Kidney (tissue), 14 donors: ENCODE results near the gene SHISAL1. TPM values are rescaled to one million over a fixed set of nuclear protein-coding genes. Genes with fewer than 3 reads are reported as not detected.
A peak's percentile ranks its signal among the peaks of the same experiment; 100 is the strongest.

Experiments used
- DNase-seq, 5 donors: peaks; one replicate each; pipeline ENCODE4 v3.0.0-alpha.2; 2013 to 2020
- FAIRE-seq: peaks from 2 replicates; lab custom pipeline; 2012; peaks lifted over from hg19 to GRCh38; lab: Jason Lieb, UNC
- H3K27ac ChIP-seq, 2 donors: one replicate each; pipeline ENCODE4 v1.7.0; 2013; ENCODE audit warnings: low read depth in 2 of 2, low read length in 2 of 2, inconsistent platforms in 1 of 2
- H3K27me3 ChIP-seq: one replicate; pipeline ENCODE4 v1.7.1; 2013; ENCODE audit warnings: low read length, inconsistent platforms; ENCODE audit not compliant: control insufficient read depth, insufficient read depth
- H3K36me3 ChIP-seq, 3 donors: one replicate each; pipeline versions ENCODE4 v1.7.0 to v1.7.1; 2013; ENCODE audit warnings: low read length in 3 of 3, control low read depth in 1 of 3, inconsistent platforms in 1 of 3; ENCODE audit not compliant: insufficient read depth in 3 of 3, control insufficient read depth in 2 of 3
- H3K4me1 ChIP-seq, 3 donors: one replicate each; pipeline versions ENCODE4 v1.7.0 to v1.7.1; 2013; ENCODE audit warnings: low read length in 3 of 3, inconsistent platforms in 1 of 3, low read depth in 1 of 3; ENCODE audit not compliant: control insufficient read depth in 2 of 3, insufficient read depth in 2 of 3
- H3K4me3 ChIP-seq, 3 donors: one replicate each; pipeline versions ENCODE4 v1.7.0 to v1.8.1; 2013; ENCODE audit warnings: low read length in 3 of 3, control low read depth in 1 of 3, inconsistent platforms in 1 of 3
- H3K9ac ChIP-seq, 3 donors: one replicate each; pipeline versions ENCODE4 v1.7.0 to v1.7.1; 2013; ENCODE audit warnings: low read length in 3 of 3, control low read depth in 1 of 3, inconsistent platforms in 1 of 3
- H3K9me3 ChIP-seq, 3 donors: one replicate each; pipeline versions ENCODE4 v1.7.0 to v1.7.1; 2013; ENCODE audit warnings: low read length in 3 of 3, control low read depth in 1 of 3, inconsistent platforms in 1 of 3; ENCODE audit not compliant: control insufficient read depth in 2 of 3, insufficient read depth in 1 of 3
- intact Hi-C: fragments of 100-400 bp; cut with DNase I; formaldehyde crosslinking; loops from one replicate; pipeline ENCODE4 v1.11.1; 2022
- polyA plus RNA-seq: library from polyadenylated mRNA; stranded (reverse); fragments of 350-450 nt; fragmentation: Illumina TruSeq; extraction: RNeasy Lipid Tissue Mini Kit (QIAGEN cat#74804); gene quantifications from one replicate; pipeline ENCODE4 v1.2.3, GENCODE V29; 2014; ENCODE audit warnings: low read depth, low replicate concordance; ENCODE audit not compliant: insufficient read depth
- total RNA-seq: library from RNA; stranded (reverse); fragmentation: NEBNext Ultra II Directional; extraction: Animal tissue kit (Norgen Biotek cat#: 25700); gene quantifications from one replicate; pipeline ENCODE4 v1.2.1, GENCODE V29; 2021
- TF ChIP-seq, protein P1 (sequence below): IDR thresholded peaks from 3 replicates; pipeline ENCODE4 v1.5.1; 2012; ENCODE audit warnings: mild to moderate bottlenecking, moderate library complexity, borderline replicate concordance; ENCODE audit not compliant: insufficient read depth; ENCODE audit errors: extremely low read depth
- donor health status: control.
- donor health status: control.
- donor health status: control.
- donor health status: control.
- donor health status: control.
- donor health status: DM: yes; HTN: yes; CAD: no.
- donor health status: Normal renal cell carcinoma (clear cell type).

Gene SHISAL1
- total and polyA plus RNA-seq, 2 donors from 2014 or later = 0.04 to 1.1 TPM

DNA sequence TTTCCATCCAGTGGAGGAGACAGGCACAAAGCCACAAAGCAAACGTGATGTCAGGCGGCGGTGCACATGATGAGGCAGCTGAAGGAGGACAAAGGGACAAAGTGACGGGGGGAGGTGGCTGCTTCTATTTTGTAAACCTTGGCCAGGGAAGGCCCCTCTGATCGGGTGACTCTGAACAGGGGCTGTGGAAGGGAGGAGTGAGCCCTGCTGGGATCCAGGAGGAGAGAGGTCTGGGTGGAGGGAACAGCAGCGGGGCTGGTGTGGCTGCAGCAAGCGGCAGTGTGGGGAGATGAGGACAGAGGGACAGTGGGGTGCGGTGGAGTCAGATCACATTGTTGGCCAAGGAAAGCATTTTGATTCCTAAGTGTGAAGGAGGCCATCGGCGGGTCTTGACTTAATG, 36.7 kb downstream of the SHISAL1 start:
- TF ChIP-seq, protein P1, sequence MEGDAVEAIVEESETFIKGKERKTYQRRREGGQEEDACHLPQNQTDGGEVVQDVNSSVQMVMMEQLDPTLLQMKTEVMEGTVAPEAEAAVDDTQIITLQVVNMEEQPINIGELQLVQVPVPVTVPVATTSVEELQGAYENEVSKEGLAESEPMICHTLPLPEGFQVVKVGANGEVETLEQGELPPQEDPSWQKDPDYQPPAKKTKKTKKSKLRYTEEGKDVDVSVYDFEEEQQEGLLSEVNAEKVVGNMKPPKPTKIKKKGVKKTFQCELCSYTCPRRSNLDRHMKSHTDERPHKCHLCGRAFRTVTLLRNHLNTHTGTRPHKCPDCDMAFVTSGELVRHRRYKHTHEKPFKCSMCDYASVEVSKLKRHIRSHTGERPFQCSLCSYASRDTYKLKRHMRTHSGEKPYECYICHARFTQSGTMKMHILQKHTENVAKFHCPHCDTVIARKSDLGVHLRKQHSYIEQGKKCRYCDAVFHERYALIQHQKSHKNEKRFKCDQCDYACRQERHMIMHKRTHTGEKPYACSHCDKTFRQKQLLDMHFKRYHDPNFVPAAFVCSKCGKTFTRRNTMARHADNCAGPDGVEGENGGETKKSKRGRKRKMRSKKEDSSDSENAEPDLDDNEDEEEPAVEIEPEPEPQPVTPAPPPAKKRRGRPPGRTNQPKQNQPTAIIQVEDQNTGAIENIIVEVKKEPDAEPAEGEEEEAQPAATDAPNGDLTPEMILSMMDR = no peak
- Histone ChIP-seq H3K9me3 (no peaks in the 10 kb centered on the region), H3K4me3 (no peak overlapping the region), H3K4me1 (no peaks in the 10 kb centered on the region), H3K9ac (no peak overlapping the region), H3K27me3 (no peaks in the 10 kb centered on the region), H3K36me3 (no peaks in the 10 kb centered on the region), H3K27ac (no peak overlapping the region)
- intact Hi-C loops = no loop called here
- DNase-seq (peak in 2 of 5 donors; percentile 31 to 38), FAIRE-seq (no peak)

DNA sequence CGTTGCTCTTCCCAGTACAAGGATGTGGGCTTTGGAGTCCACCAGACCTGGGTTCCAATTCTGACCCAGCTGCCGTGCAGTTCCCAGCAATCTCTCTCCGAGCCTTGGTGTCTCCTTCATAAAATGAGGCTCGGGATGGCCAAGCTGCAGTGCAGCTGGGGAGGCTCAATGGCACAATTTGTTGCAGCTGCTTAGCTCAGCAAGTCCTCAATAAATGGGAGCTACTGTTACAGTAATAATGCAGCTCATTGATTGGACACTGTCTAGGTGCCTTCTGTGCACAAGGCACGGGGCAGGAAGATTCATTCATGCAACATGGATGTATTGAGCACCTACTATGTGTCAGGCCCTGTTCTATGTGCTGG, 37.1 kb downstream of the SHISAL1 start:
- H3K27me3 ChIP-seq = no peaks in the 10 kb centered on the region
- no peaks in the 10 kb centered on the region for H3K36me3 ChIP-seq
- H3K4me1 ChIP-seq = no peaks in the 10 kb centered on the region
- H3K9ac ChIP-seq = no peak overlapping the region
- H3K4me3 ChIP-seq = no peak overlapping the region
- no peaks in the 10 kb centered on the region for H3K9me3 ChIP-seq
- FAIRE-seq (no peak), DNase-seq (peak in 1 of 5 donors; percentile 10)
- TF ChIP-seq, protein P1 = no peak
- intact Hi-C loops = no loop called here
- no peak overlapping the region for H3K27ac ChIP-seq

DNA sequence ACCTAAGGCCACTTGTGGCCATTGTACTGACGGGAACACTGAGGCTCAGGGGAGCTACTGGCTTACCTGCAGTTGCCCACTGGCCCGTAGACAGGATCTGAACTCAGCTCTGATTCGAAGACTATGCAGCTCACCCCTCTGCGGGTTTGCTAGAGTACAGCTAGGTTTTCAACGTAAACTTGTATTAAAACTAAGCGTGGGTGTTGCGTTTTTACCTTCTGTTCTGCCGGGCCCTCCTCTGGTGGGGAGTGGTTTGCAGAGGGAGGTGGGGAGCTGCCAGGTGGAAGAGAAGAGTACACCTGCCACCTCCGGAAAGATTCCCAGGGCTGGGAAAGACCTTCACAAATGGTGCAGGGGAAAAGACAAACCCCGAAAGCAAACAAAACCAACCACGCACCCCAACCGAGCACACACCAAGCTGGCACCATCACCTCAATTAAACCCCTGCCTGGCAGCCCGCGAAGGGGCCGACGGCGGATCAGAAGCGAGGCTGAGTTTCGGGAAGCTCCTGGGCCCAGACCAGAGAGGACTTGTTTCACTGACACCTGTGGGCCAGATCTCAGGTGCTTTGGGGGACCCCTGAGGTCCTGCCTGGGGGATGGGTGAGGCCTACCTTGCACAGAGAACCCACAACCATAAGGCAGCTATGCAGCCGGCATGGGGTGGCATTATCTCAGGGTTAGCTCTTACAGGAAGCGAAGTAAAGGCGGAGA, 37.7 kb downstream of the SHISAL1 start:
- no peak for FAIRE-seq
- Histone ChIP-seq H3K4me3 (no peak overlapping the region), H3K4me1 (no peaks in the 10 kb centered on the region), H3K9ac (no peak overlapping the region), H3K9me3 (no peaks in the 10 kb centered on the region), H3K36me3 (no peaks in the 10 kb centered on the region), H3K27me3 (no peaks in the 10 kb centered on the region), H3K27ac (no peak overlapping the region)
- intact Hi-C loops = no loop called here
- TF ChIP-seq, protein P1 = no peak
- peak in 1 of 5 donors; percentile 23 for DNase-seq

DNA sequence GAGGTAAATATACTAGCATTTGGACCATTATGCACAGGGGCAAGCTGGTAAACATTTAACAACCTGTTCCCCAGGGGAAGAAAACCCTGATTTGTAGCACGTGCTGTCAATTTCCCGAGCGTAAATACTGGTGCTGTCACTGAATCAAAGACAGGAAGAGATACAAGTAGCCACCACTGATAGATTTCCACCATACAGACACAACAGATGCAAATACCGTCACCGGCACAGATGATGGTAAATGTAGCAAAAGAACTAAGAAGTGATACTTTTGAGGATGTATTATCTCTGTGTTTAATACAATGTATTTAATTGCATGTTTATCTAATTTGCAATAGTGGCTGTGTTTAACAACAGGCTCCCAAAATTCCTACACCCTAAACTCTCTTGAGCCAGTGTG, 39.6 kb downstream of the SHISAL1 start:
- Histone ChIP-seq H3K27me3 (no peaks in the 10 kb centered on the region), H3K36me3 (no peaks in the 10 kb centered on the region), H3K4me1 (no peaks in the 10 kb centered on the region), H3K9ac (no peak overlapping the region), H3K9me3 (no peaks in the 10 kb centered on the region), H3K27ac (no peak overlapping the region), H3K4me3 (no peak overlapping the region)
- intact Hi-C loops = no loop called here
- no peak for FAIRE-seq
- peak in 2 of 5 donors; percentile 11 to 36 for DNase-seq
- TF ChIP-seq, protein P1 = no peak
